Naive B cell (primary cell): ENCODE results near the gene HS3ST6. TPM values are rescaled to one million over a fixed set of nuclear protein-coding genes. Genes with fewer than 3 reads are reported as not detected.
A peak's percentile ranks its signal among the peaks of the same experiment; 100 is the strongest.
"Not testable (repeated sequence)": the region's sequence is repeated elsewhere in the genome, so short reads cannot be mapped to it uniquely, and the experiment has no call there.

Source experiments
- ATAC-seq, 2 donors: fragments of 150-1000 bp; cut with Tn5 transposase; 2 replicates each; pipeline ENCODE4 v1.10.0; 2021; ENCODE audit warnings: low read depth in 2 of 2, mild to moderate bottlenecking in 2 of 2, moderate library complexity in 2 of 2
- DNase-seq: peaks from one replicate; pipeline ENCODE4 v3.0.0; 2022
- H3K27ac Mint-ChIP-seq, 6 donors: one replicate each; pipeline ENCODE4 v1.8.0; 2020 to 2022; ENCODE audit warnings: mild to moderate bottlenecking in 6 of 6, mixed read lengths in 6 of 6, moderate library complexity in 5 of 6, inconsistent platforms in 2 of 6
- H3K27me3 Mint-ChIP-seq, 3 donors: one replicate each; pipeline ENCODE4 v1.8.0; 2021 to 2022; ENCODE audit warnings: mixed read lengths in 3 of 3, mild to moderate bottlenecking in 1 of 3
- H3K36me3 Mint-ChIP-seq, 2 donors: one replicate each; pipeline ENCODE4 v1.8.0; 2020 to 2022; ENCODE audit warnings: mixed read lengths in 2 of 2, inconsistent platforms in 1 of 2, mild to moderate bottlenecking in 1 of 2
- H3K4me1 Mint-ChIP-seq, 3 donors: one replicate each; pipeline ENCODE4 v1.8.0; 2020 to 2022; ENCODE audit warnings: mixed read lengths in 3 of 3, inconsistent platforms in 1 of 3, mild to moderate bottlenecking in 1 of 3, moderate library complexity in 1 of 3
- H3K4me3 Mint-ChIP-seq, 8 donors: one replicate each; pipeline ENCODE4 v1.8.0; 2020 to 2022; ENCODE audit warnings: mild to moderate bottlenecking in 8 of 8, mixed read lengths in 8 of 8, moderate library complexity in 8 of 8, inconsistent platforms in 2 of 8
- H3K9me3 Mint-ChIP-seq, 7 donors: one replicate each; pipeline ENCODE4 v1.8.0; 2020 to 2022; ENCODE audit warnings: mixed read lengths in 7 of 7, mild to moderate bottlenecking in 5 of 7, inconsistent platforms in 2 of 7, moderate library complexity in 1 of 7
- polyA plus RNA-seq, 6 donors: library from polyadenylated mRNA; unstranded; fragments of 300-500 nt; fragmentation: Illumina TruSeq; gene quantifications; one replicate each; pipeline ENCODE4 v1.2.3, GENCODE V29; 2021; ENCODE audit warnings: low read depth in 6 of 6

HS3ST6 gene
- polyA plus RNA-seq = not detected

DNA sequence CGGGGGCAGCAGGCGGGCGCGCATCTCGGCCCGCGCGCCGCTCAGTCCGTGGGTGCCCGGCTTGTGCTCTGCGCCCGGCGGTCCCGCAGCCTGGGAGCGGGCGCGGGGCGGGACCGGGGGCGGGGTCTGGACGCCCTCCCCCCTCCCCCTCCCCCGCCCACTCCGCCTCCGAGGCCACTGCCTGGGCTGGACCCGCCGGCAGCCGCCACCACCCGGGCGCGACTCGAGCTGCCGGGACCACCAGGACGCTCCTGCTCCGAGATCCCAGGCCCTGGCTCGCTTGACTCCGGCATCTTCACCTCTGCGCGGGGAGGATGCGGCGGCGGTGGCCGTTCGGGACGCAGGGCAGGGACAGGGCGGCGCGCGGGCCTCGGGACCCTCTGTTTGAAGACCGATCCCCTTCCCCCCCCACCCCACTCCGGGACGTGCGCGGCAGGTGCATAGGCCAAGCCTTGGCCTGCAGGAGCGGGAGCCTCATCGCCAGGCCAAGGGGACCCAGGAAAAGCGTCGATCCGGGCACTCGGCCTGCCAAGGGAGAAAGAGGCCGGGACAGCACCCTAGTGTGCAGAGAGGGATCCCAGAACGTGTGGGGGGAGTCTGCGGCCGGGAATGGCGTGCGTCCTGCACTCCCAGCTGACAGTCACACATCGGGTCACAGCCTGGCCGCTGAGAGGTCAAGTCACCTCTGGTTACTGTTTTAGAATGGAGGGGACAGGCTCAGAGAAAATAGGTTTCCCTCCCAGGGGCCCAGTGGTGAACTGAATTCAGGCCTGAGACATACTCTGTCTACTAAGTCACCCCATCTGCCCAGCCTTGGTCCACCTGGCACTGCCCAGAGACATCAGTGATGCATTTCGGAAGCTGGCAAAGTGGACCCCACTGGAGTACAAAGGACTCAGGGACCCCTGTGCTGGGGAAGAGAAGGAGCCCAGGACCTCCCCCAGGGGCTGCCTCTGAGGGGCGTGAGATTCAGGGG is at the start of gene HS3ST6:
Gene HS3ST6 (minus strand): TSS at position 65 of the 976 bp plus-strand sequence. CDS start 92 bp downstream, outside the sequence.
- Mint-ChIP-seq H3K9me3 (peaks cover 0 to 5% (median 2%) of the 10 kb centered on the region in 7 donors), H3K27me3 (peaks cover 17 to 81% (median 65%) of the 10 kb centered on the region in 3 donors), H3K4me1 (peaks cover 0 to 18% (median 8%) of the 10 kb centered on the region in 3 donors), H3K27ac (no peak within 1 kb of the TSS), H3K36me3 (no peaks in the 10 kb centered on the region), H3K4me3 (peak within 1 kb of the TSS in 1 of 8 donors; percentile 57)
- ATAC-seq (no peak), DNase-seq (no peak)

GRCh38 chr16:1966460-1966859 is 48.2 kb upstream of the HS3ST6 start, which contains the start of gene RNF151:
Gene RNF151, plus strand, starts transcription at chr16:1966856. Its CDS starts 26 bp downstream, at chr16:1966882.
- Mint-ChIP-seq H3K27me3 (no peaks in the 10 kb centered on the region), H3K36me3 (peaks cover 5 to 8% of the 10 kb centered on the region in 2 donors), H3K4me1 (peaks cover 20 to 39% (median 38%) of the 10 kb centered on the region in 3 donors), H3K27ac (peak within 1 kb of the TSS; percentile 97 to 99 (median 98)), H3K9me3 (peaks cover 0 to 2% (median 0%) of the 10 kb centered on the region in 7 donors), H3K4me3 (peak within 1 kb of the TSS; percentile 92 to 96 (median 95))
- ATAC-seq (no peak), DNase-seq (no peak)

- Mint-ChIP-seq H3K4me3 (peak overlapping the region; percentile 92 to 96 (median 95)), H3K27ac (peak overlapping the region; percentile 97 to 99 (median 98)), H3K36me3 (peaks cover 5 to 8% of the 10 kb centered on the region in 2 donors), H3K4me1 (peaks cover 21 to 39% (median 38%) of the 10 kb centered on the region in 3 donors), H3K27me3 (no peaks in the 10 kb centered on the region), H3K9me3 (peaks cover 0 to 2% (median 0%) of the 10 kb centered on the region in 7 donors)
- DNase-seq = no peak
- no peak for ATAC-seq
Measured at GRCh38 chr16:1965396-1966001, 47.3 kb upstream of the HS3ST6 start.

- Mint-ChIP-seq H3K4me1 (peaks cover 25 to 46% (median 45%) of the 10 kb centered on the region in 3 donors), H3K27ac (peak within 1 kb of the TSS; percentile 97 to 99 (median 98)), H3K36me3 (peaks cover 5 to 8% of the 10 kb centered on the region in 2 donors), H3K27me3 (no peaks in the 10 kb centered on the region), H3K4me3 (peak within 1 kb of the TSS; percentile 92 to 96 (median 95)), H3K9me3 (peaks cover 0 to 2% (median 0%) of the 10 kb centered on the region in 7 donors)
- DNase-seq (peak; percentile 98), ATAC-seq (peak; percentile 94)
Measured at GRCh38 chr16:1964506-1965395, 46.5 kb upstream of the HS3ST6 start, which contains the start of gene RPS2. Gene RPS2, minus strand, starts transcription at chr16:1964826. Its CDS starts 201 bp downstream, at chr16:1964625.

DNA sequence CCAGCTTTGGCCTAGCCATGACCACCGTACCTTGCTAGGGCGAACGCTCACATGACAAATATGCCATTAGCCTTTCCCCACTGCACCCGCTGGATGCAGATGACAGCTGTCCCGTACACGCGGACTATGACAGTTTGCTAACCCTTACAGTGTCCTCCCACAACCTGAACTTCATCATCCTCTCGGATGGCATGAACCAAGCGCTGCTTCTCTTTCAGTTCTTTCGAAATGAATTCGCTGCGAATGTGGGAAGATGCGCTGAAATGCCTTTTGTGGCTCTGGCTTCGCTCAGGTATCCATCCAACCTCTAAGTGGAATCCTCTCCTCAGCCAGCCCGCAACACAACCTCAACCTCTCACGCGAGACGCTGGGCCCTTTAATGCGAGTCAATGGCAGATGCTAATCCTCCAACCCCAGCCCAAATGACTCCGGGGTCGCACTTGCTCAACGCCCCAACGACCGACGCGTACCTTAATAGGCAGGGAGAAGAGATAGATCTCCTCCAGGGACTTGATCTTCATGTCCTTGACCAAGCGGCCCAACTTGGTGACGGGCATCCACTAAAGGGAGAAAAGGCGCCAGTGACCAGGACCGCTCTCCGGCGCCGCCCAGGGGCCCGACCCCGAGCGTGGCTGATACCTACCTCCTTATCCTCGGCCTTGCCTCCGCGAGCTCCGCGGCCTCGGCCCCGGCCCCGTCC is 45.7 kb upstream of the HS3ST6 start:
- peak overlapping the region; percentile 89 to 96 (median 95) for H3K4me3 Mint-ChIP-seq
- peak overlapping the region; percentile 91 to 99 (median 97) for H3K27ac Mint-ChIP-seq
- no peak for DNase-seq
- peaks cover 0 to 2% (median 0%) of the 10 kb centered on the region in 7 donors for H3K9me3 Mint-ChIP-seq
- H3K36me3 Mint-ChIP-seq = peaks cover 5 to 8% of the 10 kb centered on the region in 2 donors
- peaks cover 29 to 47% (median 45%) of the 10 kb centered on the region in 3 donors for H3K4me1 Mint-ChIP-seq
- ATAC-seq = peak in 1 of 2 donors; percentile 15
- H3K27me3 Mint-ChIP-seq = no peaks in the 10 kb centered on the region

DNA sequence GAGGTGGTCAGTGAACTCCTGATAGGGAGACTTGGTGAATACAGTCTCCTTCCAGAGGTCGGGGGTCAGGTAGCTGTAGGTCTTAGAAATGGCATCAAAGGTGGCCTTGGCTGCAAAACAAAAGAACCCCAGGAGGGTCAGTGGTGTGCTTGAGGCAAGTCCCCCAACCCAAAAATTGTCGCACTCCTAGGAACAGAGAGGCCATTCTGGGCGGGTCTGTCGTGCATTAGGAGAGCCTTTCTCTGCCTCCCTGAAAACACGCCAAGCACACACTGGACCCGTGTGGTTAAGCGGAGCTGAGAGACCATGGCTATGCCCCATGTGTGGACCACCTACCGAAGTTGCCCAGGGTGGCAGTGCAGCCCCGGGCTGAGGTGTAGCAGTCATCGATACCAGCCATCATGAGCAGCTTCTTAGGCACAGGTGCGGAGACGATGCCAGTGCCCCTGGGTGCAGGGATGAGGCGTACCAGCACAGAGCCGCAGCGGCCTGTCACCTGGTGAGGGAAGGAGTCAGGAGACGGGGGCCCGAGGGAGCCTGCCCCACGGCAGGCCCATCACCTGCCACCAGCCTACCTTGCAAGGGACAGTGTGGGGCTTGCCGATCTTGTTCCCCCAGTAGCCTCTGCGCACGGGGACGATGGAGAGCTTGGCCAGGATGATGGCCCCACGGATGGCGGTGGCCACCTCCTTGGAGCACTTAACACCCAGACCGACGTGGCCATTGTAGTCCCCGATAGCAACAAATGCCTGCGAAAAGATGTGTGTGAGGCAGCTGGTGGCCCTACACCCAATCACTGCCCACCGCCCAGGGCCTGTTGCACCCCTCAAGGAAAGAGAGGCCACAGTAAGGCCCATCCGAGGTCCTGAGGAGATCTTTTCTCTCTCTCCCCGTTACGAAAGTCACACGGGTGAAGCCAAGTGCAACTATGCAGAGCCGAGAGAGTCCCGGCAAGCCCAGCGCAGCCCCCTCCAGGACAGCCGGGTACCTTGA is 44.2 kb upstream of the HS3ST6 start:
- peaks cover 29 to 47% (median 45%) of the 10 kb centered on the region in 3 donors for H3K4me1 Mint-ChIP-seq

DNA sequence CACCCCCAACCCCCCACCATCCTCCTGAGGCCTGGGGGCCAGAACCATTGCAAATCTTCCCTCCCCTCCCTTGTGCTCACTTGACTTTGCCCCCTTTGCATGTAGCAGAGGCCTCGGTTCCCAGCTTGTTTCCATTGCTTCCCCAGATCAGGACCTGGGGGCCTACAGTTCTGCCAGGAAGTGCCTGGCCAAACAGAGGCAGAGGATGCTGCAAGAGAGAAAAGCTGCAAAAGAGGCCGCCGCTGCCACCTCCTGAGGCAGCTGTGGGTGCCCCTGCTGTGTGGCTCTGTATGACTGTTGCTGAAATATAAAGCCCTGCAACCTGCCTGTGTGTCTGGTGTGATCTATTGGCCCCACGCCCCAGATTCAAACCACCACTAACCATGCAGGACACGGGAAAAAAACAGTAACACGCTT is 43.4 kb upstream of the HS3ST6 start:
- Mint-ChIP-seq H3K27me3 (peaks cover 0 to 2% (median 0%) of the 10 kb centered on the region in 3 donors), H3K4me1 (peaks cover 29 to 47% (median 47%) of the 10 kb centered on the region in 3 donors), H3K36me3 (peaks cover 5 to 8% of the 10 kb centered on the region in 2 donors), H3K27ac (peak overlapping the region in 1 of 6 donors; percentile 98), H3K4me3 (peak overlapping the region in 7 of 8 donors; percentile 8 to 96 (median 64)), H3K9me3 (peaks cover 0 to 2% (median 0%) of the 10 kb centered on the region in 7 donors)
- DNase-seq (no peak), ATAC-seq (no peak)

More for the DNA sequence above, 44.2 kb upstream of the HS3ST6 start:
- H3K4me3 Mint-ChIP-seq = peak overlapping the region; percentile 24 to 96 (median 94)
- not testable (repeated sequence) for H3K27me3 Mint-ChIP-seq, ATAC-seq, H3K36me3 Mint-ChIP-seq, DNase-seq, H3K9me3 Mint-ChIP-seq
- H3K27ac Mint-ChIP-seq = peak overlapping the region in 4 of 6 donors; percentile 37 to 98 (median 76)

DNA sequence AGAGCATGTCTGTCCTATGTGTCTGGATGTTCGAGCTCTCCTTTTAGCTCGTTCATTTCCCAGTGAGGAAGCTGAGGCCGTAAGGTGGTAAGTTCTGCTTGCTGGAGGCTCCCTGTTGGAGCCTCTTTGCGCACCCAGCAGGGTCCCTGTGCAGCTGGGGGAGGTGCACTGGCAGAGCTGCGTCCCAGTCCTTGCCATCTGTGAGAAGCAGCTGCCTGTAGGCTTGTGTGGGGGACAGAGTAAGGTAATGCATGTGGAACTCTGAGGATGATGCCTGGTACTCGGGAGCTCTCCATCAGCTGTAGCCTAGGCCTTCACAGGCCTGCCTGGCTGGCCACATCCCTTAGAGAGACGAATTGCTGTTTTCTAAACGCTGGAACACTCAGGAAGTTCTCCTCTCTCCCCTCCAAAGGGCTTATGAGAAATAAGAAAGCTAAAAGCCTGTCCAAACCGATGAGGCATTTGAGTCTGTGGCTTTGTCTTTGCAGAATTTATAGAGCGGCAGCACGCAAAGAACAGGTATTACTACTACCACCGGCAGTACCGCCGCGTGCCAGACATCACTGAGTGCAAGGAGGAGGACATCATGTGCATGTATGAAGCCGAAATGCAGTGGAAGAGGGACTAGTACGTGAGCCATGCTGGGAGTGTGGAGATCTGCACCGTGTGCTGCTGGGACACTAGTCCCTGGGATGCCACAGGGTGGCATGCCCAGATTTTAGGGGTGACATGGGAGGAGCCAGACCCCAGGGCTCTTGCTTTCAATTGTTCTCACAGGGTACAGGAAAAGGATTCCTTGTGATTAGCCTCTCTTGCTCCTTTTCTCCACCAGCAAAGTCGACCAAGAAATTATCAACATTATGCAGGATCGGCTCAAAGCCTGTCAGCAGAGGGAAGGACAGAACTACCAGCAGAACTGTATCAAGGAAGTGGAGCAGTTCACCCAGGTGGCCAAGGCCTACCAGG is 42.7 kb upstream of the HS3ST6 start:
- Mint-ChIP-seq H3K36me3 (peaks cover 5 to 8% of the 10 kb centered on the region in 2 donors), H3K9me3 (peaks cover 0 to 2% (median 0%) of the 10 kb centered on the region in 7 donors), H3K4me1 (peaks cover 29 to 47% (median 46%) of the 10 kb centered on the region in 3 donors), H3K4me3 (peak overlapping the region; percentile 86 to 96 (median 90)), H3K27ac (peak overlapping the region in 5 of 6 donors; percentile 71 to 98 (median 89)), H3K27me3 (peaks cover 0 to 4% (median 0%) of the 10 kb centered on the region in 3 donors)
- DNase-seq = no peak
- ATAC-seq = no peak

DNA sequence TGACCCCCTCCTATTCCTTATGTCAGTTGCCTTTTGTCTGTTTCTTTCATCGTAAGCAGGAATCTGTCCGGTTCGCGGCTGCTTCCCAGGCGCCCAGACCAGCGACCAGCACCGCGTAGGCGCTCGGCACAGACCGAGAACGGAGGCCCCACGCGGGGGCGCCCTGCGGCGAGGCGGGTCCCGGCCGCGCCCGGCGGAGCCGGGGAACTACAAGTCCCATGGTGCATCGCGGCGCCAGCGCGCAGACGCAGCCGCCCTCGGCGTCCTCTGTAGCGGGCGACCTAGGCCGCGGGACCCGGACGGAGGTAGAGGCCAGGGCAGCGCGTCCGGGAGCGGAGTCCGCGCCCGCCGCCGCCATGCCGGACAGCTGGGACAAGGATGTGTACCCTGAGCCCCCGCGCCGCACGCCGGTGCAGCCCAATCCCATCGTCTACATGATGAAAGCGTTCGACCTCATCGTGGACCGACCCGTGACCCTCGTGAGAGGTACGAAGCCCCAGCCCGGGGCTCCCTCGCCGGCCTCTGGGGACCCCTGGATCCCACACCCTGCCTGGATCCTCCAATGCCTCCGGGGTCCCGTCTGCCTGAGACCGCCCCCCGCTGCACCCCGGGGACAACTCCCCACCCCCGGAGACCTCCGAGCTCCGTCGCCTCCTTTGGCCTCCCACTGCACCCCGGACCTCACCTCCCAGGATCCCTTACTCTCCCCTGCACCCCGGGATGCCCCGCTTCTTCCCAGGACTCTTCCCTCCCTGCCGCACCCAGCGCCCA is 41.2 kb upstream of the HS3ST6 start, which contains the start of gene NDUFB10:
Gene NDUFB10 (plus strand): TSS at position 270 of the 771 bp plus-strand sequence. CDS start 87 bp downstream, at position 357.
- H3K4me1 Mint-ChIP-seq = peaks cover 25 to 37% (median 34%) of the 10 kb centered on the region in 3 donors
- H3K36me3 Mint-ChIP-seq = peaks cover 5 to 8% of the 10 kb centered on the region in 2 donors
- peaks cover 0 to 4% (median 0%) of the 10 kb centered on the region in 3 donors for H3K27me3 Mint-ChIP-seq
- H3K27ac Mint-ChIP-seq = peak within 1 kb of the TSS; percentile 72 to 98 (median 88)
- DNase-seq (peak; percentile 91), ATAC-seq (peak; percentile 89 to 94)
- peaks cover 0 to 2% (median 0%) of the 10 kb centered on the region in 7 donors for H3K9me3 Mint-ChIP-seq
- H3K4me3 Mint-ChIP-seq = peak within 1 kb of the TSS; percentile 86 to 96 (median 90)
